SU-DHL-6 (cell line): ENCODE measurements around the gene RYR2.

Experiments used
- CTCF ChIP-seq: fragments of 200-600 bp; sonication (generic); IDR thresholded peaks from one replicate; pipeline ENCODE4 v1.5.1; 2017; ENCODE audit warnings: antibody characterized with exemption, mild to moderate bottlenecking, low read length, moderate library complexity; ENCODE audit not compliant: insufficient read depth, poor library complexity, severe bottlenecking
- EZH2phosphoT487 ChIP-seq: fragments of 200-600 bp; sonication (generic), shearing (Covaris generic); conservative IDR thresholded peaks from 2 replicates; pipeline ENCODE4 v1.6.1; 2018; ENCODE audit warnings: mild to moderate bottlenecking, antibody characterized with exemption, low read length, moderate library complexity, mixed read lengths

- no peak for TF ChIP-seq CTCF
- no peak for TF ChIP-seq EZH2phosphoT487
Observed at GRCh38 chr1:237005674-237006073, 36.3 kb upstream of the RYR2 start.
